Activated CD8-positive, alpha-beta memory T cell treated with anti-CD3 and anti-CD28 coated beads, Interleukin-2, amount 50 U/mL, for 1 hour (primary cell): ENCODE measurements around the gene GAS7.

Experiments used
- DNase-seq: peaks from one replicate; pipeline ENCODE4 v3.0.0-alpha.2; 2020; ENCODE audit errors: extremely low read depth

Gene GAS7

GRCh38 chr17:9982159-9982558 is 216.2 kb downstream of the GAS7 start:
- DNase-seq, result no peak

- DNase-seq, result no peak
Measured at GRCh38 chr17:9981344-9981915, 217.0 kb downstream of the GAS7 start.

GRCh38 chr17:9979463-9979995 is 218.9 kb downstream of the GAS7 start:
- DNase-seq, result no peak

GRCh38 chr17:9977180-9977575 is 221.2 kb downstream of the GAS7 start:
- no peak for DNase-seq

- no peak for DNase-seq
Measured at GRCh38 chr17:9976283-9977179, 221.9 kb downstream of the GAS7 start.

GRCh38 chr17:9974448-9975381 is 223.7 kb downstream of the GAS7 start:
- DNase-seq, result no peak

GRCh38 chr17:9973669-9974447 is 224.5 kb downstream of the GAS7 start:
- no peak for DNase-seq

GRCh38 chr17:9971991-9972390 is 226.4 kb downstream of the GAS7 start:
- no peak for DNase-seq

GRCh38 chr17:9969301-9969935 is 229.0 kb downstream of the GAS7 start:
- DNase-seq, result no peak

GRCh38 chr17:9968881-9969280 is 229.5 kb downstream of the GAS7 start:
- no peak for DNase-seq

GRCh38 chr17:9968008-9968407 is 230.4 kb downstream of the GAS7 start:
- DNase-seq, result no peak

GRCh38 chr17:9959377-9959981 is 238.9 kb downstream of the GAS7 start:
- no peak for DNase-seq

- DNase-seq, result no peak
Measured at GRCh38 chr17:9958586-9959281, 239.7 kb downstream of the GAS7 start.

- DNase-seq, result no peak
Measured at GRCh38 chr17:9957244-9957643, 241.2 kb downstream of the GAS7 start.

GRCh38 chr17:9956474-9957131 is 241.8 kb downstream of the GAS7 start:
- no peak for DNase-seq

GRCh38 chr17:9953492-9953891 is 244.9 kb downstream of the GAS7 start:
- DNase-seq, result no peak

- no peak for DNase-seq
Measured at GRCh38 chr17:9951803-9952202, 246.6 kb downstream of the GAS7 start.

- DNase-seq, result no peak
Measured at GRCh38 chr17:9948928-9949327, 249.5 kb downstream of the GAS7 start.

- no peak for DNase-seq
Measured at GRCh38 chr17:9944704-9945103, 253.7 kb downstream of the GAS7 start.
